ENCODE data around the gene CDK11B.
A peak's percentile ranks its signal among the peaks of the same experiment; 100 is the strongest.

Gene CDK11B

GRCh38 chr1:1614204-1614953 is 44.4 kb downstream of the CDK11B start:
- DNase-seq, result no peak

- no peak for DNase-seq
These were observed 45.2 kb downstream of the CDK11B start for GRCh38 chr1:1613509-1614082.

GRCh38 chr1:1612104-1612400 is 46.8 kb downstream of the CDK11B start:
- DNase-seq, result no peak

GRCh38 chr1:1610796-1611195 is 48.0 kb downstream of the CDK11B start:
- DNase-seq, result no peak

GRCh38 chr1:1609822-1610485 is 48.9 kb downstream of the CDK11B start:
- no peak for DNase-seq

- DNase-seq, result no peak
These were observed 52.6 kb downstream of the CDK11B start for GRCh38 chr1:1606232-1606631.

GRCh38 chr1:1605724-1606123 is 53.1 kb downstream of the CDK11B start:
- DNase-seq, result no peak

- no peak for DNase-seq
These were observed 53.7 kb downstream of the CDK11B start for GRCh38 chr1:1605034-1605591.

GRCh38 chr1:1604374-1605033 is 54.3 kb downstream of the CDK11B start:
- DNase-seq, result no peak

- no peak for DNase-seq
These were observed 55.0 kb downstream of the CDK11B start for GRCh38 chr1:1603671-1604373.

GRCh38 chr1:1602968-1603506 is 55.8 kb downstream of the CDK11B start:
- no peak for DNase-seq

GRCh38 chr1:1602304-1602967 is 56.4 kb downstream of the CDK11B start:
- no peak for DNase-seq

- DNase-seq, result no peak
These were observed 57.1 kb downstream of the CDK11B start for GRCh38 chr1:1601564-1602303.

- no peak for DNase-seq
These were observed 57.8 kb downstream of the CDK11B start for GRCh38 chr1:1600861-1601563.

- no peak for DNase-seq
These were observed 58.6 kb downstream of the CDK11B start, which contains the start of gene FNDC10 for GRCh38 chr1:1599935-1600860. Gene FNDC10, minus strand, starts transcription at chr1:1600135. Its CDS starts 120 bp downstream, at chr1:1600015.

GRCh38 chr1:1599030-1599934 is 59.5 kb downstream of the CDK11B start:
- DNase-seq, result peak in 1 of 2 experiments; percentile 36

- no peak for DNase-seq
These were observed 60.1 kb downstream of the CDK11B start for GRCh38 chr1:1598720-1599029.

GRCh38 chr1:1598051-1598719 is 60.6 kb downstream of the CDK11B start:
- DNase-seq, result no peak
